HepG2 (cell line): ENCODE measurements around the gene NEAT1. TPM values are rescaled to one million over a fixed set of nuclear protein-coding genes. Genes with fewer than 3 reads are reported as not detected.
A peak's percentile ranks its signal among the peaks of the same experiment; 100 is the strongest.

Experiments used
- AGO2 ChIP-seq: fragments of 200-400 bp; formaldehyde crosslinking; optimal IDR thresholded peaks from 2 replicates; pipeline ENCODE3; 2017; ENCODE audit warnings: mild to moderate bottlenecking, low read depth, low read length, moderate library complexity
- ARID5B ChIP-seq: IDR thresholded peaks from 2 replicates; pipeline ENCODE4 v1.4.0; 2020; ENCODE audit warnings: mild to moderate bottlenecking, missing genetic modification reagents
- DRAP1 ChIP-seq: IDR thresholded peaks from 2 replicates; pipeline ENCODE4 v1.6.1; 2016; ENCODE audit warnings: missing genetic modification reagents, missing compliant biosample characterization
- PATZ1 ChIP-seq: sonication (generic); formaldehyde crosslinking; IDR thresholded peaks from 2 replicates; pipeline ENCODE4 v1.4.0; 2020; ENCODE audit warnings: missing genetic modification reagents
- RBM39 ChIP-seq: fragments of 200-400 bp; formaldehyde crosslinking; IDR thresholded peaks from one replicate; pipeline ENCODE4 v1.6.1; 2018; ENCODE audit warnings: antibody characterized with exemption, mild to moderate bottlenecking, low read depth, low read length; ENCODE audit not compliant: poor library complexity, severe bottlenecking
- SYNCRIP ChIP-seq: fragments of 200-400 bp; formaldehyde crosslinking; IDR thresholded peaks from 2 replicates; pipeline ENCODE4 v1.6.1; 2018; ENCODE audit warnings: mild to moderate bottlenecking, low read depth, low read length; ENCODE audit not compliant: insufficient read depth
- XRCC5 ChIP-seq: fragments of 200-400 bp; formaldehyde crosslinking; optimal IDR thresholded peaks from 2 replicates; pipeline ENCODE3; 2017; ENCODE audit warnings: mild to moderate bottlenecking, low read length
- ZBTB33 ChIP-seq: sonication (generic); formaldehyde crosslinking; IDR thresholded peaks from 2 replicates; pipeline ENCODE4 v1.4.0; 2020; ENCODE audit warnings: missing genetic modification reagents
- ZNF18 ChIP-seq: sonication (generic); formaldehyde crosslinking; IDR thresholded peaks from 2 replicates; pipeline ENCODE4 v1.8.0; 2022; ENCODE audit warnings: mild to moderate bottlenecking, missing genetic modification reagents; ENCODE audit not compliant: insufficient replicate concordance
- ZNF34 ChIP-seq: sonication (generic); formaldehyde crosslinking; IDR thresholded peaks from 2 replicates; pipeline ENCODE4 v1.4.0; 2020; ENCODE audit warnings: mild to moderate bottlenecking, missing genetic modification reagents, borderline replicate concordance
- ZNF687 ChIP-seq: sonication (generic); formaldehyde crosslinking; IDR thresholded peaks from 2 replicates; pipeline ENCODE4 v1.5.1; 2020; ENCODE audit warnings: mild to moderate bottlenecking, missing genetic modification reagents, moderate library complexity
- ZNF816 ChIP-seq: sonication (generic); formaldehyde crosslinking; IDR thresholded peaks from 2 replicates; pipeline ENCODE4 v1.8.0; 2022; ENCODE audit warnings: missing genetic modification reagents, mild to moderate bottlenecking, borderline replicate concordance
- polyA plus RNA-seq, 8 experiments: library from polyadenylated mRNA; depleted of rRNA in 3 of 8; stranded (reverse) in 7 of 8; unstranded in 1 of 8; fragments of >200 nt; fragmentation: Illumina TruSeq in 4 of 8; extraction: Trizol in 4 of 8; gene quantifications; 2 replicates each; pipeline versions ENCODE4 v1.2.1 to v1.2.3, GENCODE V29; 2011 to 2016; ENCODE audit warnings: low read depth in 4 of 8, missing spikeins in 1 of 8, mixed read lengths in 1 of 8; ENCODE audit not compliant: insufficient read depth in 1 of 8
- total RNA-seq, 5 experiments: library from RNA; depleted of rRNA; stranded (reverse); fragments of >200 nt; fragmentation: Illumina TruSeq; extraction: Trizol; gene quantifications; 2 replicates each; pipeline ENCODE4 v1.2.3, GENCODE V29; 2016; ENCODE audit warnings: low read depth in 1 of 5

NEAT1 gene
- total and polyA plus RNA-seq, 2 of the 13 experiments (the other 11 are each of a cell fraction or from before 2014, with no cell fraction given): 20.5 to 41.2 TPM

- TF ChIP-seq PATZ1 (peak; percentile 12; the same call in 1 of the 2 replicates), XRCC5 (peak; percentile 57), ZNF816 (CRISPR knock-in tag) (no peak), DRAP1 (CRISPR knock-in tag) (no peak), RBM39 (peak; percentile 60), AGO2 (peak; percentile 41), ZNF34 (no peak), SYNCRIP (no peak), ARID5B (CRISPR knock-in tag) (0 out of 2 replicates have a peak, but pooled peaks have one; percentile 12), ZNF18 (no peak), ZBTB33 (CRISPR knock-in tag) (peak; percentile 55; the same call in 1 of the 2 replicates), ZNF687 (peak; percentile 56)
These were observed 56.0 kb downstream of the NEAT1 start (continued) for GRCh38 chr11:65478388-65479183.
